Amygdala (tissue), 56 donors: ENCODE measurements around the gene GCNA.
A peak's percentile ranks its signal among the peaks of the same experiment; 100 is the strongest.
"Not testable (repeated sequence)": the region's sequence is repeated elsewhere in the genome, so short reads cannot be mapped to it uniquely, and the experiment has no call there.

Source experiments
- DNase-seq, 56 donors: peaks; one replicate each; lab custom pipeline; 2025; lab: John Stamatoyannopoulos, UW

Gene GCNA

GRCh38 chrX:71558920-71559319 is 19.3 kb upstream of the GCNA start:
- DNase-seq = no peak

- not testable (repeated sequence) for DNase-seq
Observed at GRCh38 chrX:71559773-71560172, 18.5 kb upstream of the GCNA start.

GRCh38 chrX:71563921-71564320 is 14.3 kb upstream of the GCNA start:
- DNase-seq = no peak

GRCh38 chrX:71565474-71566041 is 12.7 kb upstream of the GCNA start:
- DNase-seq = no peak

GRCh38 chrX:71571390-71571789 is 6.8 kb upstream of the GCNA start:
- not testable (repeated sequence) for DNase-seq

GRCh38 chrX:71573590-71573989 is 4.6 kb upstream of the GCNA start:
- DNase-seq = no peak

- no peak for DNase-seq
Observed at GRCh38 chrX:71577682-71578081, 555 bp upstream of the GCNA start.

GRCh38 chrX:71579136-71579989 is 1.1 kb downstream of the GCNA start:
- peak in 1 of 56 donors; percentile 5 for DNase-seq

GRCh38 chrX:71579990-71580380 is 1.7 kb downstream of the GCNA start:
- no peak for DNase-seq

GRCh38 chrX:71581210-71581609 is 3.0 kb downstream of the GCNA start:
- no peak for DNase-seq

- no peak for DNase-seq
Observed at GRCh38 chrX:71586929-71587328, 8.7 kb downstream of the GCNA start.

- not testable (repeated sequence) for DNase-seq
Observed at GRCh38 chrX:71593210-71593609, 15.0 kb downstream of the GCNA start.

GRCh38 chrX:71599965-71600364 is 21.7 kb downstream of the GCNA start:
- DNase-seq = no peak

- DNase-seq = no peak
Observed at GRCh38 chrX:71603618-71604017, 25.4 kb downstream of the GCNA start.

GRCh38 chrX:71604141-71604540 is 25.9 kb downstream of the GCNA start:
- no peak for DNase-seq

GRCh38 chrX:71604796-71605568 is 26.7 kb downstream of the GCNA start:
- DNase-seq = no peak

- DNase-seq = no peak
Observed at GRCh38 chrX:71606536-71607216, 28.4 kb downstream of the GCNA start.

GRCh38 chrX:71607488-71607887 is 29.3 kb downstream of the GCNA start:
- DNase-seq = no peak

GRCh38 chrX:71609095-71609750 is 31.0 kb downstream of the GCNA start:
- no peak for DNase-seq

- DNase-seq = not testable (repeated sequence)
Observed at GRCh38 chrX:71611736-71612135, 33.5 kb downstream of the GCNA start.
